ENCODE results near the gene ELK4.
A peak's percentile ranks its signal among the peaks of the same experiment; 100 is the strongest.

DNA sequence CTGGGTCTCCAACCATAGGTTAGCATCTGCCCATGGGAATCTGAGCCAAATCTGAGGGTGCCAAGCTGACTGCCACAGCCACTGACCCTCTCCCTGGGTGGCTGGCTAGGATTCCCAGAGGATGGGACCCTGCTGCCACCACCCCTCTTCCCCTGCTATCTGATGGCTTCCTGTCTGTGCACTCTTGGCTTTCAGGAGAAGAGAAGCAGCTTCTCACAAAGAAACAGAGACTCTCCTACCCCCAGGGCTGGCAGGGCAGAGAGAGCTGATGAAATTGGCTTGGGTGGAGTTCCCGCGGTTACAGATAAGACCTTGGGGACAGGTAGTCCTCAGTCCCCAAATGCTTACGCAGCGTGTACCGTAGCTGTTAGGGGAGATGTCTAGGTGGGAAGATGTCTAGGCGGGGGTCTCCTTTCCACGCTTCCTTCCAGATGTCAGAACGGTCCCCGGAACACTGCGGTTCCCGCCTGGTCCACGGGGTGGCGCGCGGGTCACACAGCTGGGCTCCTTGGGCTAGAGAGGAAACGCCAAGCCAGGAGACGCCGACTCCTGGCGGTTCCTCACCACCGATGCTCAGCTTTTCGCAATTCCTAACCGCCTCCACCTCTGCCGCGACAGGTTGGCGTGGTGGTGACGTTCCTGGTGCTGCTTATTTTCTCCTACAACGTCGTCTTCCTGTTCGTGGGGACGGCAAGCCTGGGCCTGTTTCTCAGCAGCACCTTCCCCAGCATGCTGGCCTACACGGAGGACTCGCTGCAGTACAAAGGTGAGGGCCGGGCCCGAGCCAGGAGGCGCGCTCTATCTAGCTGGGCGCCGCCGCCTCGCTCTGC lies 40.1 kb downstream of the ELK4 start:
- TF ChIP-seq POLR2AphosphoS5 (IDR thresholded peaks at IDR 0.05), result peak in 3 of 4 donors; percentile 24 to 60 (median 51)
- TF ChIP-seq POLR2A (IDR thresholded peaks at IDR 0.05), result no peak
- TF ChIP-seq CTCF (IDR thresholded peaks at IDR 0.05), result peak; percentile 99
- TF ChIP-seq EP300 (IDR thresholded peaks at IDR 0.05), result no peak

Measured in sigmoid colon (tissue), 4 donors.